Activated naive CD4-positive, alpha-beta T cell treated with anti-CD3 and anti-CD28 coated beads, Interleukin-2, amount 50 U/mL, for 24 hours (primary cell): ENCODE data around the gene TMED6.

Experiments
- H3K27ac Mint-ChIP-seq: one replicate; pipeline ENCODE4 v1.8.0; 2021; ENCODE audit warnings: mild to moderate bottlenecking, mixed read lengths
- H3K27me3 Mint-ChIP-seq: one replicate; pipeline ENCODE4 v1.8.0; 2021; ENCODE audit warnings: mixed read lengths
- H3K36me3 Mint-ChIP-seq: one replicate; pipeline ENCODE4 v1.8.0; 2021; ENCODE audit warnings: mixed read lengths
- H3K4me1 Mint-ChIP-seq: one replicate; pipeline ENCODE4 v1.8.0; 2021; ENCODE audit warnings: mixed read lengths
- H3K4me3 Mint-ChIP-seq: one replicate; pipeline ENCODE4 v1.8.0; 2021; ENCODE audit warnings: mild to moderate bottlenecking, mixed read lengths
- H3K9me3 Mint-ChIP-seq: one replicate; pipeline ENCODE4 v1.8.0; 2021; ENCODE audit warnings: mixed read lengths

Gene TMED6

GRCh38 chr16:69338557-69339288 lies 12.9 kb downstream of the TMED6 start:
- Mint-ChIP-seq H3K4me1 (peaks cover 50% of the 10 kb centered on the region), H3K27ac (peak overlapping the region; percentile 96), H3K9me3 (no peaks in the 10 kb centered on the region), H3K27me3 (no peaks in the 10 kb centered on the region), H3K4me3 (peak overlapping the region; percentile 98), H3K36me3 (peaks cover 22% of the 10 kb centered on the region)

- no peaks in the 10 kb centered on the region for H3K27me3 Mint-ChIP-seq
- no peak overlapping the region for H3K27ac Mint-ChIP-seq
- no peak overlapping the region for H3K4me3 Mint-ChIP-seq
- peaks cover 35% of the 10 kb centered on the region for H3K4me1 Mint-ChIP-seq
- H3K36me3 Mint-ChIP-seq: peaks cover 8% of the 10 kb centered on the region
- no peaks in the 10 kb centered on the region for H3K9me3 Mint-ChIP-seq
Observed at GRCh38 chr16:69334696-69335095, 16.9 kb downstream of the TMED6 start.

- Mint-ChIP-seq H3K4me1 (peaks cover 39% of the 10 kb centered on the region), H3K36me3 (peaks cover 3% of the 10 kb centered on the region), H3K4me3 (peak within 1 kb of the TSS; percentile 89), H3K9me3 (no peaks in the 10 kb centered on the region), H3K27me3 (no peaks in the 10 kb centered on the region), H3K27ac (peak within 1 kb of the TSS; percentile 81)
Observed at GRCh38 chr16:69330286-69331109, 21.1 kb downstream of the TMED6 start, which contains the start of gene PDF. Gene PDF (minus strand): TSS chr16:69330588. CDS start chr16:69330570, 18 bp downstream.

- H3K4me1 Mint-ChIP-seq: peaks cover 45% of the 10 kb centered on the region
- H3K9me3 Mint-ChIP-seq: no peaks in the 10 kb centered on the region
- H3K27ac Mint-ChIP-seq: peak overlapping the region; percentile 81
- H3K27me3 Mint-ChIP-seq: no peaks in the 10 kb centered on the region
- peak overlapping the region; percentile 89 for H3K4me3 Mint-ChIP-seq
- H3K36me3 Mint-ChIP-seq: peaks cover 3% of the 10 kb centered on the region
Observed at GRCh38 chr16:69329369-69330285, 22.0 kb downstream of the TMED6 start.

GRCh38 chr16:69328854-69329316 lies 22.7 kb downstream of the TMED6 start:
- H3K36me3 Mint-ChIP-seq: peaks cover 3% of the 10 kb centered on the region
- peak overlapping the region; percentile 51 for H3K27ac Mint-ChIP-seq
- no peaks in the 10 kb centered on the region for H3K27me3 Mint-ChIP-seq
- H3K9me3 Mint-ChIP-seq: no peaks in the 10 kb centered on the region
- peak overlapping the region; percentile 89 for H3K4me3 Mint-ChIP-seq
- peaks cover 45% of the 10 kb centered on the region for H3K4me1 Mint-ChIP-seq

- Mint-ChIP-seq H3K9me3 (no peaks in the 10 kb centered on the region), H3K27ac (no peak overlapping the region), H3K27me3 (no peaks in the 10 kb centered on the region), H3K4me3 (peak overlapping the region; percentile 89), H3K4me1 (peaks cover 43% of the 10 kb centered on the region), H3K36me3 (peaks cover 2% of the 10 kb centered on the region)
Observed at GRCh38 chr16:69327585-69328310, 23.8 kb downstream of the TMED6 start.

GRCh38 chr16:69326172-69326873 lies 25.3 kb downstream of the TMED6 start:
- H3K4me1 Mint-ChIP-seq: peaks cover 45% of the 10 kb centered on the region
- peak overlapping the region; percentile 23 for H3K27ac Mint-ChIP-seq
- peaks cover 4% of the 10 kb centered on the region for H3K36me3 Mint-ChIP-seq
- H3K4me3 Mint-ChIP-seq: peak overlapping the region; percentile 66
- H3K27me3 Mint-ChIP-seq: no peaks in the 10 kb centered on the region
- H3K9me3 Mint-ChIP-seq: no peaks in the 10 kb centered on the region

GRCh38 chr16:69325784-69326171 lies 25.8 kb downstream of the TMED6 start:
- Mint-ChIP-seq H3K4me1 (peaks cover 45% of the 10 kb centered on the region), H3K9me3 (no peaks in the 10 kb centered on the region), H3K36me3 (peaks cover 6% of the 10 kb centered on the region), H3K4me3 (peak overlapping the region; percentile 66), H3K27me3 (no peaks in the 10 kb centered on the region), H3K27ac (peak overlapping the region; percentile 23)

GRCh38 chr16:69324585-69325253 lies 26.9 kb downstream of the TMED6 start:
- H3K27ac Mint-ChIP-seq: peak overlapping the region; percentile 46
- H3K9me3 Mint-ChIP-seq: no peaks in the 10 kb centered on the region
- H3K4me1 Mint-ChIP-seq: peaks cover 45% of the 10 kb centered on the region
- H3K36me3 Mint-ChIP-seq: peaks cover 7% of the 10 kb centered on the region
- H3K4me3 Mint-ChIP-seq: no peak overlapping the region
- H3K27me3 Mint-ChIP-seq: no peaks in the 10 kb centered on the region

- Mint-ChIP-seq H3K9me3 (no peaks in the 10 kb centered on the region), H3K27ac (no peak overlapping the region), H3K27me3 (no peaks in the 10 kb centered on the region), H3K4me1 (peaks cover 41% of the 10 kb centered on the region), H3K36me3 (peaks cover 11% of the 10 kb centered on the region), H3K4me3 (no peak overlapping the region)
Observed at GRCh38 chr16:69324013-69324531, 27.5 kb downstream of the TMED6 start.

- H3K36me3 Mint-ChIP-seq: peaks cover 9% of the 10 kb centered on the region
- peaks cover 35% of the 10 kb centered on the region for H3K4me1 Mint-ChIP-seq
Observed at GRCh38 chr16:69323415-69323814, 28.2 kb downstream of the TMED6 start.

GRCh38 chr16:69322343-69322742 lies 29.2 kb downstream of the TMED6 start:
- Mint-ChIP-seq H3K9me3 (no peaks in the 10 kb centered on the region), H3K4me3 (no peak overlapping the region), H3K27ac (peak overlapping the region; percentile 66), H3K36me3 (peaks cover 9% of the 10 kb centered on the region), H3K4me1 (peaks cover 28% of the 10 kb centered on the region), H3K27me3 (no peaks in the 10 kb centered on the region)

More at GRCh38 chr16:69323415-69323814, 28.2 kb downstream of the TMED6 start:
- Mint-ChIP-seq H3K27me3 (no peaks in the 10 kb centered on the region), H3K4me3 (no peak overlapping the region), H3K9me3 (no peaks in the 10 kb centered on the region), H3K27ac (no peak overlapping the region)

GRCh38 chr16:69321080-69321479 lies 30.5 kb downstream of the TMED6 start:
- H3K4me1 Mint-ChIP-seq: peaks cover 17% of the 10 kb centered on the region
- no peaks in the 10 kb centered on the region for H3K9me3 Mint-ChIP-seq
- no peak overlapping the region for H3K27ac Mint-ChIP-seq
- peaks cover 10% of the 10 kb centered on the region for H3K36me3 Mint-ChIP-seq
- H3K27me3 Mint-ChIP-seq: no peaks in the 10 kb centered on the region
- no peak overlapping the region for H3K4me3 Mint-ChIP-seq

GRCh38 chr16:69320740-69321073 lies 30.9 kb downstream of the TMED6 start:
- H3K4me1 Mint-ChIP-seq: peaks cover 14% of the 10 kb centered on the region
- H3K4me3 Mint-ChIP-seq: no peak overlapping the region
- H3K27ac Mint-ChIP-seq: no peak overlapping the region
- H3K27me3 Mint-ChIP-seq: no peaks in the 10 kb centered on the region
- no peaks in the 10 kb centered on the region for H3K9me3 Mint-ChIP-seq
- peaks cover 11% of the 10 kb centered on the region for H3K36me3 Mint-ChIP-seq
